Measurements from ENCODE around the gene TDRD10.

Gene TDRD10

GRCh38 chr1:154469844-154470560 lies 32.0 kb upstream of the TDRD10 start:
- no peak for TF ChIP-seq REST (IDR thresholded peaks at IDR 0.05; ENCODE audit: low read depth)
- TF ChIP-seq FOXM1 (IDR thresholded peaks at IDR 0.05; ENCODE audit: borderline replicate concordance, low read depth): no peak
- TF ChIP-seq, protein P1, sequence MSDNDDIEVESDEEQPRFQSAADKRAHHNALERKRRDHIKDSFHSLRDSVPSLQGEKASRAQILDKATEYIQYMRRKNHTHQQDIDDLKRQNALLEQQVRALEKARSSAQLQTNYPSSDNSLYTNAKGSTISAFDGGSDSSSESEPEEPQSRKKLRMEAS (IDR thresholded peaks at IDR 0.05): no peak

- TF ChIP-seq CEBPB (IDR thresholded peaks at IDR 0.05): no peak
Measured at GRCh38 chr1:154471304-154471703, 30.7 kb upstream of the TDRD10 start.

DNA sequence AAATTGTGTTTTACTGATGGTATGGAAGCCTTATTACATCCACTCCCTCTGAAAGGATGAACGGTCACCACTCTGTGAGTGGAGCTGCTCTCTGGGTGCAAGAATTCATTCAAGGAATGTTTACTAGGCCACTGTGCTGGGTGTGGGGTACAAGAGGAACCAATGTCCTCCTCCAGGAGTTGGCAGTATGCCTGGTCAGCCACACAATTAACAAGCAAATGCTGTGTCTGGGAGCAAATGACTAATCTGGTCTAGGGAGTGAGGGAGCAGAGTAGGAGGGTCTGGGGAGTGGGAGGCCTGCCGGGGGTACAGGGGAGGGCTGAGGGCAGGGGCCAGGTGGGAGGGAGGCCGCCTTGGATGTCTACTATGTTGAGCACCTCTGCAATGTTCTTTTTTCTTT lies 27.2 kb upstream of the TDRD10 start:
- TF ChIP-seq CEBPB (IDR thresholded peaks at IDR 0.05) (no peak), TAF1 (IDR thresholded peaks at IDR 0.05; ENCODE audit: low read depth) (no peak), FOXM1 (IDR thresholded peaks at IDR 0.05; ENCODE audit: borderline replicate concordance, low read depth) (no peak), NFIC (IDR thresholded peaks at IDR 0.05) (peak; percentile 63; the same call in 1 of the 2 replicates), RAD21 (IDR thresholded peaks at IDR 0.05; ENCODE audit: low read depth) (no peak), REST (IDR thresholded peaks at IDR 0.05; ENCODE audit: low read depth) (no peak), TCF12 (IDR thresholded peaks at IDR 0.05; ENCODE audit: low read depth) (no peak), TEAD4 (IDR thresholded peaks at IDR 0.05) (0 out of 2 replicates have a peak, but pooled peaks have one; percentile 19), YY1 (IDR thresholded peaks at IDR 0.05; ENCODE audit: low read depth) (no peak), CREB1 (IDR thresholded peaks at IDR 0.05; ENCODE audit: low read depth) (no peak), ZBTB7A (IDR thresholded peaks at IDR 0.05; ENCODE audit: low read depth) (no peak), EP300 (IDR thresholded peaks at IDR 0.05; ENCODE audit: borderline replicate concordance) (peak; percentile 13; the same call in 1 of the 2 replicates), EGR1 (IDR thresholded peaks at IDR 0.05) (no peak)
- TF ChIP-seq, protein P2, sequence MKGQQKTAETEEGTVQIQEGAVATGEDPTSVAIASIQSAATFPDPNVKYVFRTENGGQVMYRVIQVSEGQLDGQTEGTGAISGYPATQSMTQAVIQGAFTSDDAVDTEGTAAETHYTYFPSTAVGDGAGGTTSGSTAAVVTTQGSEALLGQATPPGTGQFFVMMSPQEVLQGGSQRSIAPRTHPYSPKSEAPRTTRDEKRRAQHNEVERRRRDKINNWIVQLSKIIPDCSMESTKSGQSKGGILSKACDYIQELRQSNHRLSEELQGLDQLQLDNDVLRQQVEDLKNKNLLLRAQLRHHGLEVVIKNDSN (IDR thresholded peaks at IDR 0.05): no peak
- TF ChIP-seq, protein P1 (IDR thresholded peaks at IDR 0.05): no peak

GRCh38 chr1:154476791-154477190 lies 25.2 kb upstream of the TDRD10 start:
- TF ChIP-seq EGR1 (IDR thresholded peaks at IDR 0.05) (no peak), TEAD4 (IDR thresholded peaks at IDR 0.05) (no peak), FOXM1 (IDR thresholded peaks at IDR 0.05; ENCODE audit: borderline replicate concordance, low read depth) (no peak), NFIC (IDR thresholded peaks at IDR 0.05) (no peak), EP300 (IDR thresholded peaks at IDR 0.05; ENCODE audit: borderline replicate concordance) (no peak), RAD21 (IDR thresholded peaks at IDR 0.05; ENCODE audit: low read depth) (no peak), CREB1 (IDR thresholded peaks at IDR 0.05; ENCODE audit: low read depth) (no peak), ZBTB7A (IDR thresholded peaks at IDR 0.05; ENCODE audit: low read depth) (no peak), REST (IDR thresholded peaks at IDR 0.05; ENCODE audit: low read depth) (no peak), CEBPB (IDR thresholded peaks at IDR 0.05) (no peak), TAF1 (IDR thresholded peaks at IDR 0.05; ENCODE audit: low read depth) (no peak), TCF12 (IDR thresholded peaks at IDR 0.05; ENCODE audit: low read depth) (no peak)
- TF ChIP-seq, protein P2 (IDR thresholded peaks at IDR 0.05): no peak
- TF ChIP-seq, protein P1 (IDR thresholded peaks at IDR 0.05): no peak

Data from Ishikawa (cell line).